ENCODE measurements around the gene XIRP2.

XIRP2 gene

GRCh38 chr2:167140330-167140729, 252.1 kb downstream of the XIRP2 start:
- Histone ChIP-seq H4K91ac (ENCODE audit: low read depth, low read length, poor library complexity) (no peak overlapping the region), H3K4me2 (ENCODE audit: insufficient read depth, low read length, poor library complexity, severe bottlenecking) (no peak overlapping the region), H3K18ac (ENCODE audit: low read length) (no peak overlapping the region), H3K27me3 (ENCODE audit: control insufficient read depth in 3 of 3, insufficient read depth in 3 of 3, low read depth in 1 of 3, low read length in 3 of 3) (no peaks in the 10 kb centered on the region), H2BK15ac (ENCODE audit: low read length) (no peak overlapping the region), H3K9me3 (replicated peaks in 1 of 2; ENCODE audit: control insufficient read depth in 2 of 2, insufficient read depth in 1 of 2, low read depth in 1 of 2, low read length in 2 of 2) (no peaks in the 10 kb centered on the region), H3K14ac (ENCODE audit: low read length) (no peak overlapping the region), H3K4me3 (ENCODE audit: low read length in 2 of 2) (no peak overlapping the region), H3K23ac (ENCODE audit: low read depth, low read length, poor library complexity) (no peak overlapping the region), H2AK5ac (ENCODE audit: low read depth, low read length) (no peak overlapping the region), H2AFZ (ENCODE audit: low read length) (no peak overlapping the region), H2BK5ac (ENCODE audit: low read length) (no peak overlapping the region), H4K8ac (ENCODE audit: low read depth, low read length) (no peak overlapping the region), H2BK120ac (ENCODE audit: low read depth, low read length) (no peak overlapping the region), H3K9ac (ENCODE audit: low read depth, low read length, poor library complexity) (no peak overlapping the region), H2BK12ac (ENCODE audit: low read length) (no peak overlapping the region), H3K27ac (replicated peaks; ENCODE audit: low read length) (no peak overlapping the region), H3K79me1 (ENCODE audit: low read depth, low read length) (no peaks in the 10 kb centered on the region), H3K36me3 (replicated peaks in 1 of 2; ENCODE audit: control insufficient read depth in 2 of 2, insufficient read depth in 2 of 2, low read length in 2 of 2) (no peaks in the 10 kb centered on the region), H3K4me1 (ENCODE audit: control insufficient read depth in 2 of 2, insufficient read depth in 1 of 2, low read depth in 1 of 2, low read length in 2 of 2) (peaks cover 0 to 11% of the 10 kb centered on the region in 2 donors), H3K4ac (ENCODE audit: low read length) (no peak overlapping the region)
- no peak for DNase-seq (ENCODE audit: low spot score)
- WGBS, 2 donors (ENCODE audit: extremely low coverage in 2 of 2, insufficient read length in 2 of 2, insufficient replicate concordance in 1 of 2), result no CpG with 5 or more reads among the region's 6 CpGs

- WGBS, 2 donors (ENCODE audit: extremely low coverage in 2 of 2, insufficient read length in 2 of 2, insufficient replicate concordance in 1 of 2), result no CpG with 5 or more reads among the region's 4 CpGs
- Histone ChIP-seq H3K27ac (replicated peaks; ENCODE audit: low read length) (no peak overlapping the region), H2BK15ac (ENCODE audit: low read length) (no peak overlapping the region), H2BK120ac (ENCODE audit: low read depth, low read length) (no peak overlapping the region), H4K8ac (ENCODE audit: low read depth, low read length) (no peak overlapping the region), H3K36me3 (replicated peaks in 1 of 2; ENCODE audit: control insufficient read depth in 2 of 2, insufficient read depth in 2 of 2, low read length in 2 of 2) (no peaks in the 10 kb centered on the region), H4K91ac (ENCODE audit: low read depth, low read length, poor library complexity) (no peak overlapping the region), H3K4ac (ENCODE audit: low read length) (no peak overlapping the region), H3K27me3 (ENCODE audit: control insufficient read depth in 3 of 3, insufficient read depth in 3 of 3, low read depth in 1 of 3, low read length in 3 of 3) (no peaks in the 10 kb centered on the region), H3K14ac (ENCODE audit: low read length) (no peak overlapping the region), H3K4me2 (ENCODE audit: insufficient read depth, low read length, poor library complexity, severe bottlenecking) (no peak overlapping the region), H3K23ac (ENCODE audit: low read depth, low read length, poor library complexity) (no peak overlapping the region), H2AK5ac (ENCODE audit: low read depth, low read length) (no peak overlapping the region), H3K4me3 (ENCODE audit: low read length in 2 of 2) (no peak overlapping the region), H3K18ac (ENCODE audit: low read length) (no peak overlapping the region), H3K9ac (ENCODE audit: low read depth, low read length, poor library complexity) (no peak overlapping the region), H3K4me1 (ENCODE audit: control insufficient read depth in 2 of 2, insufficient read depth in 1 of 2, low read depth in 1 of 2, low read length in 2 of 2) (peaks cover 0 to 6% of the 10 kb centered on the region in 2 donors), H2BK5ac (ENCODE audit: low read length) (no peak overlapping the region), H3K79me1 (ENCODE audit: low read depth, low read length) (no peaks in the 10 kb centered on the region), H2AFZ (ENCODE audit: low read length) (no peak overlapping the region), H3K9me3 (replicated peaks in 1 of 2; ENCODE audit: control insufficient read depth in 2 of 2, insufficient read depth in 1 of 2, low read depth in 1 of 2, low read length in 2 of 2) (no peaks in the 10 kb centered on the region), H2BK12ac (ENCODE audit: low read length) (no peak overlapping the region)
- no peak for DNase-seq (ENCODE audit: low spot score)
These were observed 252.5 kb downstream of the XIRP2 start for GRCh38 chr2:167140767-167141166.

- Histone ChIP-seq H3K4ac (ENCODE audit: low read length) (no peak overlapping the region), H2AFZ (ENCODE audit: low read length) (no peak overlapping the region), H2BK5ac (ENCODE audit: low read length) (no peak overlapping the region), H3K9ac (ENCODE audit: low read depth, low read length, poor library complexity) (no peak overlapping the region), H3K4me2 (ENCODE audit: insufficient read depth, low read length, poor library complexity, severe bottlenecking) (no peak overlapping the region), H3K27ac (replicated peaks; ENCODE audit: low read length) (no peak overlapping the region), H3K4me3 (ENCODE audit: low read length in 2 of 2) (no peak overlapping the region), H3K14ac (ENCODE audit: low read length) (no peak overlapping the region), H2BK15ac (ENCODE audit: low read length) (no peak overlapping the region), H3K27me3 (ENCODE audit: control insufficient read depth in 3 of 3, insufficient read depth in 3 of 3, low read depth in 1 of 3, low read length in 3 of 3) (no peaks in the 10 kb centered on the region), H2BK120ac (ENCODE audit: low read depth, low read length) (no peak overlapping the region), H3K79me1 (ENCODE audit: low read depth, low read length) (no peaks in the 10 kb centered on the region), H2AK5ac (ENCODE audit: low read depth, low read length) (no peak overlapping the region), H3K23ac (ENCODE audit: low read depth, low read length, poor library complexity) (no peak overlapping the region), H3K4me1 (ENCODE audit: control insufficient read depth in 2 of 2, insufficient read depth in 1 of 2, low read depth in 1 of 2, low read length in 2 of 2) (peaks cover 0 to 3% of the 10 kb centered on the region in 2 donors), H4K8ac (ENCODE audit: low read depth, low read length) (no peak overlapping the region), H3K36me3 (replicated peaks in 1 of 2; ENCODE audit: control insufficient read depth in 2 of 2, insufficient read depth in 2 of 2, low read length in 2 of 2) (no peaks in the 10 kb centered on the region), H2BK12ac (ENCODE audit: low read length) (no peak overlapping the region), H3K9me3 (replicated peaks in 1 of 2; ENCODE audit: control insufficient read depth in 2 of 2, insufficient read depth in 1 of 2, low read depth in 1 of 2, low read length in 2 of 2) (no peaks in the 10 kb centered on the region), H3K18ac (ENCODE audit: low read length) (no peak overlapping the region), H4K91ac (ENCODE audit: low read depth, low read length, poor library complexity) (no peak overlapping the region)
- no peak for DNase-seq (ENCODE audit: low spot score)
- no CpG with 5 or more reads among the region's 2 CpGs for WGBS, 2 donors (ENCODE audit: extremely low coverage in 2 of 2, insufficient read length in 2 of 2, insufficient replicate concordance in 1 of 2)
These were observed 254.3 kb downstream of the XIRP2 start for GRCh38 chr2:167142554-167142953.

- Histone ChIP-seq H3K4me2 (ENCODE audit: insufficient read depth, low read length, poor library complexity, severe bottlenecking) (no peak overlapping the region), H3K4ac (ENCODE audit: low read length) (no peak overlapping the region), H3K9ac (ENCODE audit: low read depth, low read length, poor library complexity) (no peak overlapping the region), H2BK15ac (ENCODE audit: low read length) (no peak overlapping the region), H2BK120ac (ENCODE audit: low read depth, low read length) (no peak overlapping the region), H3K27ac (replicated peaks; ENCODE audit: low read length) (no peak overlapping the region), H3K79me1 (ENCODE audit: low read depth, low read length) (no peaks in the 10 kb centered on the region), H4K8ac (ENCODE audit: low read depth, low read length) (no peak overlapping the region), H3K27me3 (ENCODE audit: control insufficient read depth in 3 of 3, insufficient read depth in 3 of 3, low read depth in 1 of 3, low read length in 3 of 3) (no peaks in the 10 kb centered on the region), H2AFZ (ENCODE audit: low read length) (no peak overlapping the region), H2AK5ac (ENCODE audit: low read depth, low read length) (no peak overlapping the region), H3K36me3 (replicated peaks in 1 of 2; ENCODE audit: control insufficient read depth in 2 of 2, insufficient read depth in 2 of 2, low read length in 2 of 2) (no peaks in the 10 kb centered on the region), H2BK12ac (ENCODE audit: low read length) (no peak overlapping the region), H3K9me3 (replicated peaks in 1 of 2; ENCODE audit: control insufficient read depth in 2 of 2, insufficient read depth in 1 of 2, low read depth in 1 of 2, low read length in 2 of 2) (no peaks in the 10 kb centered on the region), H3K14ac (ENCODE audit: low read length) (no peak overlapping the region), H3K4me3 (ENCODE audit: low read length in 2 of 2) (no peak overlapping the region), H2BK5ac (ENCODE audit: low read length) (no peak overlapping the region), H3K4me1 (ENCODE audit: control insufficient read depth in 2 of 2, insufficient read depth in 1 of 2, low read depth in 1 of 2, low read length in 2 of 2) (peaks cover 0 to 3% of the 10 kb centered on the region in 2 donors), H3K23ac (ENCODE audit: low read depth, low read length, poor library complexity) (no peak overlapping the region), H4K91ac (ENCODE audit: low read depth, low read length, poor library complexity) (no peak overlapping the region), H3K18ac (ENCODE audit: low read length) (no peak overlapping the region)
- no peak for DNase-seq (ENCODE audit: low spot score)
- WGBS, 2 donors (ENCODE audit: extremely low coverage in 2 of 2, insufficient read length in 2 of 2, insufficient replicate concordance in 1 of 2), result no CpG with 5 or more reads among the region's 5 CpGs
These were observed 256.1 kb downstream of the XIRP2 start for GRCh38 chr2:167144179-167144898.

Measured in neuronal stem cell (in vitro differentiated cells).